GM12873 (cell line): Measurements from ENCODE around the gene EMILIN1.

Experiments
- CTCF ChIP-seq: IDR thresholded peaks from 2 replicates; pipeline ENCODE4 v1.5.1; 2012; ENCODE audit warnings: low read depth, mild to moderate bottlenecking, moderate library complexity, low read length, control low read depth; ENCODE audit not compliant: insufficient read depth; ENCODE audit errors: missing control alignments

Gene EMILIN1

GRCh38 chr2:27105981-27106380 lies 27.6 kb downstream of the EMILIN1 start:
- no peak for TF ChIP-seq CTCF

GRCh38 chr2:27108221-27108620 lies 29.8 kb downstream of the EMILIN1 start:
- no peak for TF ChIP-seq CTCF

- no peak for TF ChIP-seq CTCF
These were observed 30.7 kb downstream of the EMILIN1 start for GRCh38 chr2:27109083-27109482.

GRCh38 chr2:27115519-27115918 lies 37.1 kb downstream of the EMILIN1 start:
- no peak for TF ChIP-seq CTCF

GRCh38 chr2:27117995-27118524 lies 39.6 kb downstream of the EMILIN1 start:
- no peak for TF ChIP-seq CTCF

- TF ChIP-seq CTCF, result no peak
These were observed 40.3 kb downstream of the EMILIN1 start, which contains the start of gene CGREF1 for GRCh38 chr2:27118525-27119329. Gene CGREF1 (minus strand): TSS chr2:27119128. CDS start chr2:27104366, 14,762 bp downstream.

- no peak for TF ChIP-seq CTCF
These were observed 43.5 kb downstream of the EMILIN1 start for GRCh38 chr2:27121906-27122305.
